ENCODE data around the gene FSTL4.

- TF ChIP-seq CTCF (IDR thresholded peaks at IDR 0.05) (no peak), EP300 (IDR thresholded peaks at IDR 0.05) (no peak), POLR2A (IDR thresholded peaks at IDR 0.05; ENCODE audit: low read depth) (no peak), POLR2AphosphoS5 (IDR thresholded peaks at IDR 0.05) (no peak)
Measured at GRCh38 chr5:133496631-133497030, 115.7 kb downstream of the FSTL4 start.
